OCI-LY1 (cell line): ENCODE measurements around the gene WNT2B.
"Not testable (repeated sequence)": the region's sequence is repeated elsewhere in the genome, so short reads cannot be mapped to it uniquely, and the experiment has no call there.

Experiments used
- CTCF ChIP-seq: fragments of 200-600 bp; sonication (generic), shearing (Covaris generic); IDR thresholded peaks from 2 replicates; pipeline ENCODE4 v1.5.1; 2017; ENCODE audit warnings: mild to moderate bottlenecking, antibody characterized with exemption, low read length, moderate library complexity, mixed read lengths
- EZH2 ChIP-seq: fragments of 200-600 bp; sonication (generic), shearing (Covaris generic); IDR thresholded peaks from 2 replicates; pipeline ENCODE4 v1.8.0; 2017; ENCODE audit warnings: borderline replicate concordance, mixed run types, mild to moderate bottlenecking, antibody characterized with exemption, low read length, moderate library complexity, mixed read lengths

DNA sequence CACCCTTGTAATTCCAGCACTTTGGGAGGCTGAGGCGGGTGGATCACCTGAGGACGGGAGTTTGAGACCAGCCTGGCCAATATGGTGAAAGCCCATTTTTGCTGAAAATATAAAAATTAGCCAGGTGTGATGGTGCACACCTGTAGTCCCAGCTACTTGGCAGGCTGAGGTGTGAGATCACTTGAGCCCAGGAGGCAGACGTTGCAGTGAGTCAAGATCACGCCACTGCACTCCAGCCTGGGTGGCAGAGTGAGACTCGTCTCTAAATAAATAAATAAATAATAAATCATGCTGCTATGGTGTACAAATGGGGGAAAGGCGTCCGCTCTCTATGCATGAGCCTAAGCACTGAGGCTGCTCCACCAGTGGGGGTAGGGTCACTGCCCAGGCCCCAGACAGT is 38.4 kb upstream of the WNT2B start:
- TF ChIP-seq CTCF, EZH2: not testable (repeated sequence)
